HG02970 (cell line): Measurements from ENCODE around the gene SMTN.

Experiments
- ATAC-seq: cut with Tn5 transposase; IDR thresholded peaks from one replicate; pipeline ENCODE4 v1.9.1; 2021; ENCODE audit warnings: mild to moderate bottlenecking, moderate library complexity, moderate number of reproducible peaks; ENCODE audit not compliant: unreplicated experiment, low FRiP score

The SMTN gene

DNA sequence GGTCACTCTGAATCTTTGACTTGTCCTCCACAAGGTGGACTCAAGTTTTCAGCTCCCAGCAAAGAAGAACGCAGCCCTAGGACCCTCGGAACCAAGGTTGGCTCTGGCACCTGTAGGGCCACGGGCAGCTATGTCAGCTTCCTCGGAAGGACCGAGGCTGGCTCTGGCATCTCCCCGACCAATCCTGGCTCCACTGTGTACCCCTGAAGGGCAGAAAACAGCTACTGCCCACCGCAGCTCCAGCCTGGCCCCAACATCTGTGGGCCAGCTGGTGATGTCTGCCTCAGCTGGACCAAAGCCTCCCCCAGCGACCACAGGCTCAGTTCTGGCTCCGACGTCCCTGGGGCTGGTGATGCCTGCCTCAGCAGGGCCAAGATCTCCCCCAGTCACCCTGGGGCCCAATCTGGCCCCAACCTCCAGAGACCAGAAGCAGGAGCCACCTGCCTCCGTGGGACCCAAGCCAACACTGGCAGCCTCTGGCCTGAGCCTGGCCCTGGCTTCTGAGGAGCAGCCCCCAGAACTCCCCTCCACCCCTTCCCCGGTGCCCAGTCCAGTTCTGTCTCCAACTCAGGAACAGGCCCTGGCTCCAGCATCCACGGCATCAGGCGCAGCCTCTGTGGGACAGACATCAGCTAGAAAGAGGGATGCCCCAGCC, 43.8 kb downstream of the SMTN start:
- no peak for ATAC-seq

DNA sequence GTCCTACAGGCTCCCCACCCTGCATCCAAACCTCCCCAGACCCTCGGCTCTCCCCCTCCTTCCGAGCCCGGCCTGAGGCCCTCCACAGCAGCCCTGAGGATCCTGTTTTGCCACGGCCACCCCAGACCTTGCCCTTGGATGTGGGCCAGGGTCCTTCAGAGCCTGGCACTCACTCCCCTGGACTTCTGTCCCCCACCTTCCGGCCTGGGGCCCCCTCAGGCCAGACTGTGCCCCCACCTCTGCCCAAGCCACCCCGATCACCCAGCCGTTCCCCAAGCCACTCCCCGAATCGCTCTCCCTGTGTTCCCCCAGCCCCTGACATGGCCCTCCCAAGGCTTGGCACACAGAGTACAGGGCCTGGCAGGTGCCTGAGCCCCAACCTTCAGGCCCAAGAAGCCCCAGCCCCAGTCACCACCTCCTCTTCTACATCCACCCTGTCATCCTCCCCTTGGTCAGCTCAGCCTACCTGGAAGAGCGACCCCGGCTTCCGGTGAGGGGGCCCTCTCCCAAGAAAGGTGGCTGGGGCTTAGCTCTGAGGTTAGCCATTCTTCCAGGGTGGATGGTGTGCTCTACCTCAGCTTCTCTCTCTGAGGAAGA, 44.5 kb downstream of the SMTN start:
- ATAC-seq: no peak

DNA sequence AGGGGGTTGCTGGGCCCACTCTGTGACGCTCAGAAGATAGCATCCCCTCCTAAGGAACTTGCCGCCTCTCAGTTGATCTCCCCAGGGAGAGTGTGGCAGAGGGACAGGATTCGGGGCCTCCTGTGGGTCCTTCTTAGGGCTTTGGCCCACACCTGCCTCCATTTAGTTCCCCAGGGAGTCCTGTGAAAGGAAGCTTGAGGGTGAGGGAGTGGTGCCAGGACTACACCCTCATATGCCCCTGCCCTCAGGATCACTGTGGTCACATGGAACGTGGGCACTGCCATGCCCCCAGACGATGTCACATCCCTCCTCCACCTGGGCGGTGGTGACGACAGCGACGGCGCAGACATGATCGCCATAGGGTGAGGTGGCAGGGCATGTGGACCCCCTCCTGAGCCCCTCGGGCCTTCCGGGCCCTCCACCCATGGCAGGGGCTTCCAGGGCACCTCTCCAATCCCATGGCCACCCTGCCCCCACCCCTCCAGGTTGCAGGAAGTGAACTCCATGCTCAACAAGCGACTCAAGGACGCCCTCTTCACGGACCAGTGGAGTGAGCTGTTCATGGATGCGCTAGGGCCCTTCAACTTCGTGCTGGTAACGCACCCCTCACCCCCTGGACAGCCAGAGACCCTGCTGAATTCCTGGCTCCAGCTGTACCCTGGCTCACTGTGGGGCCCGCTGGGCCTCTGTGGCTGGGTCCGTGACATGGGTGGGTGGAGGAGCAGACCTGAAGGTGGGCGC, 45.2 kb downstream of the SMTN start:
- no peak for ATAC-seq

DNA sequence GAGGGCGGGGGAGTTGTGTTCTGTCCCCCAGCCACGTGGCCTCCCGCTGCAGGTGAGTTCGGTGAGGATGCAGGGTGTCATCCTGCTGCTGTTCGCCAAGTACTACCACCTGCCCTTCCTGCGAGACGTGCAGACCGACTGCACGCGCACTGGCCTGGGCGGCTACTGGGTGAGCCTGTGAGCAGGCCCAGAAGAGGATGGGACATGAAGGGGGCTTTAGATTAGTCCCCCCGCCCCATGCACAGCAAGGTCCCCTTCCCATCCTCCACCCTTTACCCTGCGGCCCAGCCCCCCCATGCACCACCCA, 45.7 kb downstream of the SMTN start:
- ATAC-seq: no peak

DNA sequence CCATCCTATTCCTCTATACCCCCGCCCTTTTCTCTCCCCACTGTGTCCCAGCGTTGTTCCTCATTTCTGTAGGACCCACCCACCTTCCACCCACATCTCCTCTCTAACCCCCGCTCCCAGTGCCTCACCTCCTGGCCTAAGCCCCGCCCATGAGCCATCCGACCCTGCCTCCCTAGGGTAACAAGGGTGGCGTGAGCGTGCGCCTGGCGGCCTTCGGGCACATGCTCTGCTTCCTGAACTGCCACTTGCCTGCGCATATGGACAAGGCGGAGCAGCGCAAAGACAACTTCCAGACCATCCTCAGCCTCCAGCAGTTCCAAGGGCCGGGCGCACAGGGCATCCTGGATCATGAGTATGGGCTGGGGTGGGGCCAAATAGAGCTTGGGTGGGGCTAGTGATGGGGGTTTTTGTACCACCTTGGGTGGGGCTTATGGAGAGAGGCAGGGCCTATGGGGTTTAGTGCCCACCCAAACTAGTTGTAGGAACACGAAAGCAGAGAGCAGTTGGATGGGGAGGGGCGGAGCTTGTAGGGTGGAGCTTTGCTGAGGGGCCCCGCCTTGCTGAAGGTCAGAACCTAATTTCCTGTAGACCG, 46.2 kb downstream of the SMTN start:
- ATAC-seq: no peak

DNA sequence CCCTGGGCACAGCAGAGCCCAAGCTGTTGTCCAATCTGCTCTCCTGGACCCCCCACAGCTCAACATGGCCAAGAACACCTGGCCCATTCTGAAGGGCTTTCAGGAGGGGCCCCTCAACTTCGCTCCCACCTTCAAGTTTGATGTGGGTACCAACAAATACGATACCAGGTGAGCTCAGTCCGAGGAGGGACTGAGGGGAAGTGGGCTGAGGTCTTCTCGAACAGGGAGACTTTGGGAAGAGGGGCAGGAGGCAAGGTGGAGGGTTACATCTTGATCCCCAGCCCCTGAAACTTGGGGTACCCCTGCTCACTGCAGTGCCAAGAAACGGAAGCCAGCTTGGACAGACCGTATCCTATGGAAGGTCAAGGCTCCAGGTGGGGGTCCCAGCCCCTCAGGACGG, 47.0 kb downstream of the SMTN start:
- no peak for ATAC-seq

DNA sequence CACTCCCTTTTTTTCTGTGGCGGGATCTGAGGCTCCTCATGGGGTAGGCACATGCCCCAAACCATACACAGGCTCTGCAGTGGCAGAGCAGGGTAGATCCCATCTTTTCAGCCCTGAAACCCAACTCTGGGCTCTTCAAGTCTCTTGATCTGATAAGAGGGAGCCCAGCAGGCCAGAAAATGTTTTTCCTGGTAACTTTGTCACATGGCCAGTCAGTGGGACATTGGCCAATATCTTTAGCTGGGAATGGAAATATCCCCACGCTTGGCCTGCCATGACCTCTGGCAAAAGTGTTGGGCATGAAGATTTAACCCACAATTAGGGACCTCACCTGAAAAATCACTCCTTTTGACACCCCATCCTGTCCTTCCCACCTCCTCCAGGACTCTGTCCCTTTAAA, 49.8 kb downstream of the SMTN start:
- no peak for ATAC-seq

DNA sequence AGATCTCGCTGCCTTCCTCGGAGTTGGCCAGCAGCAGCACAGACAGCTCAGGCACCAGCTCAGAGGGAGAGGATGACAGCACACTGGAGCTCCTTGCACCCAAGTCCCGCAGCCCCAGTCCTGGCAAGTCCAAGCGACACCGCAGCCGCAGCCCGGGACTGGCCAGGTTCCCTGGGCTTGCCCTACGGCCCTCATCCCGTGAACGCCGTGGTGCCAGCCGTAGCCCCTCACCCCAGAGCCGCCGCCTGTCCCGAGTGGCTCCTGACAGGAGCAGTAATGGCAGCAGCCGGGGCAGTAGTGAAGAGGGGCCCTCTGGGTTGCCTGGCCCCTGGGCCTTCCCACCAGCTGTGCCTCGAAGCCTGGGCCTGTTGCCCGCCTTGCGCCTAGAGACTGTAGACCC, 52.8 kb downstream of the SMTN start:
- no peak for ATAC-seq

DNA sequence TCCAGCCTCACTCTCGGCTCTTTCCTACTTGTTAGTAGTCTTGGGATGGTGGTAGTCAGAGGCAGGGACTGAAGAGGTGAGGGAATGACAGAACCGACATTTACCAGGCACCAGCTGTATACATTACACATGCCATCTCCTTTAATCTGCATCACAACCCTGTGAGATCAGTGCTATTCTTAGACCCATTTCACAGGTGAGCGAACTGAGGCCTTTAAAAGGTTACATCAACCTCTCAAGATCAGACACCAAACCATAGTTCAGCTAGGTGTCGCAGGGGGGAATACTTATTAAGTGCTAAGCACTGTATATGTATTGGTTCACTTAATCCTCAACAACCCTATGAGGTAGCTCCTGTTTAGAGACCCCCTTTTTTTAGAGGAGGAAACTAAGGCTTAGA, 53.6 kb downstream of the SMTN start:
- ATAC-seq: no peak

DNA sequence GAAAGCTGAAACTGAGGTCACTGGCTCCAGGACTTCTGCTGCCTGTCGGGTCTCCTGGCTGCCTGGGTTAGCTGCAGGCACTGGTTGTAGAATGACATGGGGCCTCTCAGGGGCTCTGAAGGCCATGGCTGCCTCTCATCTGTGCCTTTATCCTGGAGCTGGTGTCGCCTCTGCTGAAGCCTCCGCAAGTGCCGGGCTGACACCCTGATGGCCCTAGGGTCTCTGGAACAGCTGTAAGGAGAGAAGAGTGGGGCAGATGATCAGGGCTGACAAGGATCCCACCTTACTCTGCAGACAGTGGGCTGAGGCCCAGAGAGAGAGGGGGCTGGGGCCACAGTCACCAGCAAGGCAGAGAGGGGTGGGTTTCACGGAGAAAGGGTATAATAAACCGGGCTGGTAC, 54.6 kb downstream of the SMTN start:
- ATAC-seq: no peak

DNA sequence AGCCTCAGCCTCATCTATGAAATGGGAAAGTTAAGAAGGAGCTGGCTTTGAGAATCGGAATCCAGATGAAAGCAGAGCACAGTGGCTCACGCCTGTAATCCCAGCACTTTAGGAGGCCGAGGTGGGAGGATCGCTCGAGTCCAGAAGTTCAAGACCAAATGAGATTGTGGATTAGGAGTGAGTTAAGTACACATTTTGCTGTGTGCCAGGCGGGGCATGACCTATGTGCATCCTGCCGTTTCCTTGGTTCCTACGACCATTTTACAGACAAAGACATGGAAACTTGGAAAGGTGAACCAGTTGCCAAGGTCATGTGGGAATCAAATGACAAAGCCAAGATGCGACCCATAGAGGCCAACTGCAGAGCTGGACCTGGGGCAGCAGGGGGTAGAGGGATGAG, 55.0 kb downstream of the SMTN start:
- no peak for ATAC-seq

DNA sequence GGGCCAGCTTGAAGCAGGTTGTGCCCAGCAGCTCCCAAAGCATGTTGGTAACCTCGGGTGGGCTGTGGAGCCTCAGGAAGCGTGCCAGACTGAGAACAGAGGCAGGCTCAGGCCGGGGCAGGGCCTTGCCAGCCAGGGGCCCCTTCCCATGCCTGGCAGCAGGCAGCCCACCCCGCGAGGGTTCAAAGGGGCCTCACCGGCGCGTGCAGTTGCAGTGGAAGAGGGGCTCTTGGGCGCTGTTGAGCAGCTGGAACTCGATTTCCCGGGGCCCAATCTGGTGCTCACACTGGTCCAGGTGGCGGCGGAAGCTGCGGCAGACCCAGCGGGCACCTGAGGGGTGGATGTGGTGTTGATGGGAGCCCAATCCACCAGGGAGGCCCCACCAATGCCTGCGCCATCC, 55.6 kb downstream of the SMTN start:
- ATAC-seq: no peak

DNA sequence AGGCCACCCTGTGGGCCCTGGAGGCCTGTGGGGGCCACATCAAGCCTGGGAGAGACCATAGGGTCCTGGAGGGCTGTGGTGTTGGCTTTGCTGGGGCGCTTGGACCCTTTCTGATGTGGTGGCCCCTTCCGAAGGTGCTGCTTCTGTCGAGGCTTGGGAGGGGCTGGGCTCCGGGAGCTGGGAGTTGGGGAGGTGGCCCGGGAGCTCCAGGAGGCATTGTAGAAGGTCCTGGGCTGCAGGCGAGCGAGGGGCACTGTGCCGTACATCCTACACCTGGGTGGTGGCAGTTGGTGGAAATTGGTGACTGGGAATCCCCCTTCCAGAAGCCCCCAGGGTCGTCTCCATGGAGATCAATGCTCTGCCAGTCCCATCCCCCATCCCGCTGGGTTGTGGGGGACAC, 56.6 kb downstream of the SMTN start:
- ATAC-seq: no peak

DNA sequence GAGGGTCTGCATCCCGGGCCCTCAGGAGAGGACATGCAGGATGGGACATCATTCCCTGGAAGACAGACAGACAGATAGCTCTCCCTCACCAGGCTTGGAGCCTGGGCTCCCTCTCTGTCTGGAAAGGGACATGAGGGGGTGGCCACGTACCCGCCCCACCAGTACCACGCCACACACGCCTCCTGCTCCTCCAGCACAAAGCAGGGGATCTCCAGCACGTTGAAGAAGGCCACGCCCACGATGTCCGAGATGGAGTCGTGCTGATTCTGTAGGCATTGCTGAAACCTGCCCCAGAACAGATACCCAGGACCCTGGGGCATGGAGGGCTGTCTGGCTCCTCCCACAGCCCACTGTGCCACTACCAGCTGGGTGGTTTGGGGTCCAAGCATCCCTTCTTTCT, 57.0 kb downstream of the SMTN start:
- no peak for ATAC-seq

DNA sequence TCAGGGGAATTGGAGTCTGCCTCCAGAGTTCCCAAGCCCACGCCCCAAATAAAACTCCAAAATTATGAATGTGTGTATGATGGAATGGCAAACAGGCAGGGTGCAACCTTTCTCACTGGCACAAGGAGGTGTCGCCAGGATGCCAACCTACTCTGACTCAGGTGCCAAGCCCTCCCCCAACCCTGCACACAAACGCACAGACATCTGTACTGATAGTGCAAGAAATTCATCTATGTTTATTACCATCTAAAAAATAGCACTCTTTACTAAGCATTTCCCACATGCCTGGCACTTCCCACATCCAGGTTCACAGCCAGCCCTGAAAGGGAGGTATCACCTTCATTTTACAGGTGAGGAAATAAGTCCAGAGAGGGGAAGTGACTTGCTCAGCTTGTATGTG, 57.9 kb downstream of the SMTN start:
- ATAC-seq: no peak

DNA sequence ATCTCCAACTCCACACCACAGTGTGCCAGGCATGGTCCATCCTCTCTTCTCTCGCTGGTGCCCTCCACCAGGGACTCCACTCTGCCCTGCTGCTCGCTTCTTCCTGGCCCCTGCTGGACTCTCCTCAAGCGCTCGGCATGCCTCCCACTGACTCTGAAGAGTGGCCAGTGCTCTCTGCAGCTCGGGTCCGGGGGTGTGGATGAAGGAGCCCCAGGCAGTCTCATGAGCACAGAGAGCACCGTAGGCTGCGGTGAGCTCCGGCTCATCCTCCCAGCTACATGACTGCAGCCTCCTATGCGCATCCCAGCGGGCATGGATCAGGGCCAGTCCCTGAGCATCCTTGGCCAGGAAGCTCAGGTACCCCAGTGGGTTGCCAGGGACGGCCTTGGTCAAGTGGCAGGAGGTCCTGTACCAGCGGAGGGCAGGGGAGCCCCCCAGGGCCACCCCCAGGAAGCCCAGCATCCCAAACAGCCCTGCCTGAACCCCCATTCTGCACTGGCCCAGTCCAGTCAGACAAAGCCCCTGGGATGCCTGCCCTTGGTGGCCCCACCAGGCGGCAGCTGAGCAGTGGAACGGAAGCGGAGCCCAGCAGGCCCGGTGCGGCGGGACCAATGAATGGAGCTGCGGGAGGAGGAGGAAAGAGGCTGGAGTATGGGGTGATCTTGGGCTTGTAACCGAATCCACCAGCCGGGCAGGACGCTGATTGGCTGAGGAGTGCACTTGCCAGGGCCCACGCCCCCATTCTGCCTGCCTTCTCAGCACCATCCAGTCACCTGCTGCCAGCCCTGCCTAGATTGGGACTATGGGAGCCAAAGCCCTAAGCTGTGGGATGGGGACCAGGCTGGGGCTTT, 59.0 kb downstream of the SMTN start, which contains the start of gene PLA2G3:
Gene PLA2G3, minus strand, starts transcription at position 643 of the 851 bp plus-strand sequence. Its CDS starts 154 bp downstream, at position 489.
- no peak for ATAC-seq

DNA sequence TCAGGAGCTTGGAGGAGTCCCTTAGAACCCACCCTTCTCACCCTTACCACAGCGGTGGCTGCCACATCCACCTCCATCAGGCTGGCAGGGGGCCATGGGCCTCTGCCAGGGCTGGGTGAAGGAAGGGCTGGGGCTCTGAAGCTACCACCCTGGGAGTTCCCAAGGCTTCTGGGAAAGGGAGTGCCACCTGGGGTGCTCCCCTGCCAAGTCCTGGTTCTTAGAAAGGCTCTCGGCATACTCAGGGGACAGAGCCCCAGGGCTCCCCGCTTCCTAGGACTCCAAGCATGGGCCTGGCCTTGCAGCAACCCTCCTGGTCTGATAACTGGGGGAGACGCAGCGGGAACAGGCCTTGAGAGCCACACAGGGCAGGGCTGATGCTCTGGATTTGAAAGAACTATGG, 59.6 kb downstream of the SMTN start:
- no peak for ATAC-seq

DNA sequence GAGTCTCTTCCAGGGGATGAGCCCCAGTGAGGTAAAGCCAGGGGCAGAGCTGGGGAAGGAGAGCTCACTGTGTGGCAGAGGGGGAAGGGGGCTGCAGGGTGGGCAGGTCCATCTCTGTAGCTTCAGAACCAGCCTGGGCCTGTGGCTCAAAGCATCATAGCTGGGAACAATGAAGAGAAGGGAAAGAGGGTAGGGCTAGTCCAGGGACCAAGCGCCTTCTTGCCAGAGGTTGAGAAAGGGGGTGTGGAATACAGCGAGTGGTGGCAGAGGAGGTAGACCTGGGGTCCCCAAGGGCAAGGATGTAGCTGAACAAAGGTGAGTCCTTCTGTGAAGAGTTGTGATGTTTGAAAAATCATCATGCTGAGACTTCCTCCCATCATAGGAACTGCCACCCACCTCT, 60.4 kb downstream of the SMTN start:
- no peak for ATAC-seq

DNA sequence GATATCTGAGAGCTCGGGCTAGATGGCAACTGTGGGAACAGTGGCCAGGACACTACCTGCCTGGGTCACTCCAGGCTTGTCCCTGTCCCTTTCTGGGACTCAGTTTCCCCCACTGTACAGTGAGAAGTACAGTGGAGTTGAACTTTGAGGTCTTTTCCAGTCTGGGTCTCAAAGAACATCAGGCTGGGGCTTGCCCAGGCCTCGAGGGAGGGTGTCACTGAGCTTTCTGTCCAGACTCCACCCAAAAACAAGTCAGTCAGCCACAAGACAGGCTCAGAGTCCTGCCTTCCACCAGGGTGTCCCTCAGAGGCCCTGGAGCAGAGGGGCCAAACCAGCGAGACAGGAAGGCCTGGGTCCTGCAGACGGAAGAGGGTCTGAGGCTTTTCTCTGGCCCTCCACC, 61.2 kb downstream of the SMTN start:
- no peak for ATAC-seq

DNA sequence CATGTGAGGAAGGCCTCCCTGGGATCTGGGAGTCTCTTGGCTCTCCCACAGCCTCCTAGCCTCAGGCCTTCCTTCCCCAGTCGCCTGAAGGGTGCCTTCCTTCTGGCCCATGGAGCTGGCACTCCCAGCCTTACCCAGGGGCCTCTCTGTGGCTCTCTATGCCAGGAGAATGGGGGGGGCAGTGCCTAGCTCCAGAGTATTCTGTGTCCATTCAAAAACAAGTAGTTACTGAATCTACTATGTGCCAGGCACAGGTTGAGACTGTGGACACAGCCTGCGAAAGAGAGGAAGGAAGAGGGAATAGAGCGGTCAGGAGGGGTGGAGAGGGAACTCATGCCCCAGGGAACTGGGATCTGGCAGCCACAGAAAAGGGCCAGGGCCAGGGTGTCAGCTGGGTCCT, 61.9 kb downstream of the SMTN start:
- no peak for ATAC-seq

DNA sequence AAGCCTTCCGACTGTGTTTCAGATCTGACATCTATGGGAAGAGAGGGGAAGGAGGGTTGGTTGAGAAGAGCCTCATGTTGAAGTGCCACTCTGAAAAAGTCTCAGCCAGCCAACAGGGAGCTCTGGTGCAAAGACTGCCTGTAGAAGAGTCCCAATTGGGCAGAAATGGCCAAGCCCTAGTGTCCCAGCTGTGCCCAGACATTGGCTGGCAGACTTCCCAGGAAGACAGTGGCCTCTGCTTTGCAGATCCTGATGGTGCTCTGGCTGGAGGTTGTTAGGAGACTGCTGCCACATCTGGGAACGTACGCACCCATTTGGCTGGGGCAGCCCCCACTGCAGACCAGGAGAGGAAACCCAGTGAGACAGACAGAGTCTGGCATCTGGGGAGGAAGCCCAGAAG, 62.4 kb downstream of the SMTN start:
- ATAC-seq: no peak
